ENCODE data around the gene C17orf100.

- TF ChIP-seq CTCF (optimal IDR thresholded peaks at IDR 0.05 in 1 of 3, IDR thresholded peaks at IDR 0.05 in 1 of 3, conservative IDR thresholded peaks at IDR 0.05 in 1 of 3; ENCODE audit: extremely low read depth in 1 of 3, insufficient read depth in 2 of 3, low read length in 3 of 3) (no peak), EZH2 (IDR thresholded peaks at IDR 0.05; ENCODE audit: low read length) (no peak)
Measured at GRCh38 chr17:6660805-6661463, 9.4 kb downstream of the C17orf100 start.

Data from keratinocyte (primary cell).